Measurements from ENCODE around the gene SYNE2.
"Not testable (repeated sequence)": the region's sequence is repeated elsewhere in the genome, so short reads cannot be mapped to it uniquely, and the experiment has no call there.

Gene SYNE2

GRCh38 chr14:63972323-63972932 lies 119.6 kb downstream of the SYNE2 start:
- DNase-seq: peak; percentile 4

GRCh38 chr14:63974176-63974575 lies 121.4 kb downstream of the SYNE2 start:
- no peak for DNase-seq

GRCh38 chr14:63981569-63981968 lies 128.8 kb downstream of the SYNE2 start:
- no peak for DNase-seq

- no peak for DNase-seq
These were observed 129.4 kb downstream of the SYNE2 start for GRCh38 chr14:63982156-63982555.

- no peak for DNase-seq
These were observed 129.8 kb downstream of the SYNE2 start for GRCh38 chr14:63982629-63983028.

GRCh38 chr14:63986789-63987533 lies 134.2 kb downstream of the SYNE2 start:
- no peak for DNase-seq

GRCh38 chr14:63988579-63988978 lies 135.8 kb downstream of the SYNE2 start:
- no peak for DNase-seq

GRCh38 chr14:63991833-63992232 lies 139.0 kb downstream of the SYNE2 start:
- no peak for DNase-seq

GRCh38 chr14:63992858-63993257 lies 140.1 kb downstream of the SYNE2 start:
- no peak for DNase-seq

- DNase-seq: no peak
These were observed 141.2 kb downstream of the SYNE2 start for GRCh38 chr14:63993992-63994391.

- no peak for DNase-seq
These were observed 142.5 kb downstream of the SYNE2 start for GRCh38 chr14:63995285-63995684.

GRCh38 chr14:63996016-63996415 lies 143.2 kb downstream of the SYNE2 start:
- no peak for DNase-seq

GRCh38 chr14:63996625-63997220 lies 143.9 kb downstream of the SYNE2 start:
- no peak for DNase-seq

GRCh38 chr14:64000749-64001148 lies 147.9 kb downstream of the SYNE2 start:
- no peak for DNase-seq

- no peak for DNase-seq
These were observed 153.0 kb downstream of the SYNE2 start for GRCh38 chr14:64005822-64006221.

GRCh38 chr14:64008016-64008415 lies 155.2 kb downstream of the SYNE2 start:
- DNase-seq: no peak

GRCh38 chr14:64012003-64012402 lies 159.2 kb downstream of the SYNE2 start:
- no peak for DNase-seq

GRCh38 chr14:64012720-64013119 lies 159.9 kb downstream of the SYNE2 start:
- no peak for DNase-seq

GRCh38 chr14:64025479-64025878 lies 172.7 kb downstream of the SYNE2 start:
- no peak for DNase-seq

GRCh38 chr14:64026600-64026999 lies 173.8 kb downstream of the SYNE2 start:
- DNase-seq: no peak

GRCh38 chr14:64035143-64035542 lies 182.3 kb downstream of the SYNE2 start:
- DNase-seq: no peak

GRCh38 chr14:64037869-64038745 lies 185.3 kb downstream of the SYNE2 start:
- not testable (repeated sequence) for DNase-seq

GRCh38 chr14:64038841-64039542 lies 186.2 kb downstream of the SYNE2 start:
- no peak for DNase-seq
